Aorta (tissue), 5 donors: Measurements from ENCODE around the gene SHB. TPM values are rescaled to one million over a fixed set of nuclear protein-coding genes. Genes with fewer than 3 reads are reported as not detected.

ENCODE experiments used
- ATAC-seq: fragments of 200-7000 bp; cut with Tn5 transposase; one replicate; pipeline ENCODE4 v1.9.1; 2022; ENCODE audit warnings: moderate library complexity; ENCODE audit not compliant: low FRiP score
- DNase-seq, 2 donors: peaks; one replicate each; pipeline ENCODE4 v3.0.0-alpha.2; 2020
- H3K27ac ChIP-seq, 2 donors: one replicate each; pipeline ENCODE4 v1.5.1; 2013; ENCODE audit warnings: low read length in 2 of 2, mild to moderate bottlenecking in 2 of 2, moderate library complexity in 2 of 2, control low read depth in 1 of 2, inconsistent platforms in 1 of 2, low read depth in 1 of 2
- H3K27me3 ChIP-seq, 2 donors: one replicate each; pipeline ENCODE4 v1.6.1; 2013; ENCODE audit warnings: control low read depth in 1 of 2, low read length in 1 of 2, mild to moderate bottlenecking in 1 of 2, moderate library complexity in 1 of 2; ENCODE audit not compliant: insufficient read depth in 2 of 2, control insufficient read depth in 1 of 2
- H3K36me3 ChIP-seq, 2 donors: one replicate each; pipeline ENCODE4 v1.6.1; 2013; ENCODE audit warnings: control low read depth in 1 of 2, low read length in 1 of 2, mild to moderate bottlenecking in 1 of 2; ENCODE audit not compliant: insufficient read depth in 2 of 2, control insufficient read depth in 1 of 2
- H3K4me1 ChIP-seq, 2 donors: one replicate each; pipeline ENCODE4 v1.6.1; 2013; ENCODE audit warnings: low read length in 2 of 2, control low read depth in 1 of 2, mild to moderate bottlenecking in 1 of 2, moderate library complexity in 1 of 2; ENCODE audit not compliant: insufficient read depth in 2 of 2, control insufficient read depth in 1 of 2
- H3K4me3 ChIP-seq, 2 donors: one replicate each; pipeline ENCODE4 v1.5.1; 2013; ENCODE audit warnings: low read length in 2 of 2, control low read depth in 1 of 2, mild to moderate bottlenecking in 1 of 2
- H3K9me3 ChIP-seq: one replicate; pipeline ENCODE4 v1.6.1; 2013; ENCODE audit warnings: mild to moderate bottlenecking, low read length; ENCODE audit not compliant: control insufficient read depth
- WGBS, 2 donors: extraction: QIAGEN DNeasy Blood & Tissue Kit; methylation state at CpG; one replicate each; pipeline ENCODE4 v1.1.7; 2013; 5-methylcytosine and 5-hydroxymethylcytosine counted together
- intact Hi-C, 2 donors: fragments of 100-400 bp; cut with DNase I; formaldehyde crosslinking; loops; one replicate each; pipeline versions ENCODE4 v1.14.2 to v1.15.0; 2022
- polyA plus RNA-seq, 2 donors: library from polyadenylated mRNA; stranded (reverse); fragments of 200-250 nt; gene quantifications; one replicate each; pipeline ENCODE4 v1.2.3, GENCODE V29; 2013
- total RNA-seq, 2 donors: library from RNA; stranded (reverse); fragmentation: NEBNext Ultra II Directional; extraction: Animal tissue kit (Norgen Biotek cat#: 25700); gene quantifications; one replicate each; pipeline ENCODE4 v1.2.1, GENCODE V29; 2021
- donor health status: healthy with polysubstance abuse.
- donor health status: Bipolar disorder and iron deficiency.
- donor health status: DM: no; HTN: no; CAD: no.
- donor health status: DM: no; HTN: no; CAD: no.
- donor health status: DM: yes; HTN: yes; CAD: no.

Gene SHB
- total and polyA plus RNA-seq, 4 donors = 3.5 to 29.3 (median 17.2) TPM

- 88% methylated on average over 20 of the region's 20 CpGs for WGBS, 2 donors
- H3K4me3 ChIP-seq = no peak overlapping the region
- intact Hi-C loops = no loop called here
Measured at GRCh38 chr9:37928552-37929430, 140.2 kb downstream of the SHB start.

GRCh38 chr9:37927601-37928551 is 141.2 kb downstream of the SHB start:
- H3K27me3 ChIP-seq = no peaks in the 10 kb centered on the region
- ATAC-seq (no peak), DNase-seq (peak in 1 of 2 donors; percentile 16)
- no peaks in the 10 kb centered on the region for H3K4me1 ChIP-seq
- H3K36me3 ChIP-seq = no peaks in the 10 kb centered on the region
- H3K9me3 ChIP-seq = no peaks in the 10 kb centered on the region
- intact Hi-C loops = no loop called here
- no peak overlapping the region for H3K27ac ChIP-seq
- 64 to 77% methylated on average over 13 of the region's 13 CpGs for WGBS, 2 donors
- H3K4me3 ChIP-seq = no peak overlapping the region

More at GRCh38 chr9:37928552-37929430, 140.2 kb downstream of the SHB start:
- H3K4me1 ChIP-seq = no peaks in the 10 kb centered on the region
- H3K27me3 ChIP-seq = no peaks in the 10 kb centered on the region
- ATAC-seq = no peak
- H3K9me3 ChIP-seq = no peaks in the 10 kb centered on the region
- H3K36me3 ChIP-seq = no peaks in the 10 kb centered on the region
- H3K27ac ChIP-seq = no peak overlapping the region
- DNase-seq = no peak

GRCh38 chr9:37927132-37927531 is 141.9 kb downstream of the SHB start:
- Histone ChIP-seq H3K27ac (no peak overlapping the region), H3K36me3 (no peaks in the 10 kb centered on the region), H3K4me3 (no peak overlapping the region), H3K9me3 (no peaks in the 10 kb centered on the region), H3K27me3 (no peaks in the 10 kb centered on the region), H3K4me1 (no peaks in the 10 kb centered on the region)
- 84 to 85% methylated on average over 9 of the region's 9 CpGs for whole genome bisulfite sequencing, 2 donors
- intact Hi-C loops = no loop called here
- no peak for ATAC-seq
- no peak for DNase-seq

- ATAC-seq = no peak
- H3K4me1 ChIP-seq = no peaks in the 10 kb centered on the region
Measured at GRCh38 chr9:37926737-37927118, 142.3 kb downstream of the SHB start.

GRCh38 chr9:37925786-37926736 is 143.0 kb downstream of the SHB start:
- ATAC-seq (no peak), DNase-seq (peak in 1 of 2 donors; percentile 56)
- 64 to 71% methylated on average over 15 of the region's 15 CpGs for WGBS, 2 donors
- H3K27me3 ChIP-seq = no peaks in the 10 kb centered on the region
- H3K4me1 ChIP-seq = no peaks in the 10 kb centered on the region
- no peaks in the 10 kb centered on the region for H3K36me3 ChIP-seq
- no peak overlapping the region for H3K4me3 ChIP-seq
- H3K27ac ChIP-seq = no peak overlapping the region
- H3K9me3 ChIP-seq = no peaks in the 10 kb centered on the region
- intact Hi-C loops = no loop called here

More at GRCh38 chr9:37926737-37927118, 142.3 kb downstream of the SHB start:
- 82 to 88% methylated on average over 1 of the region's 1 CpG for WGBS, 2 donors
- Histone ChIP-seq H3K27me3 (no peaks in the 10 kb centered on the region), H3K27ac (no peak overlapping the region), H3K4me3 (no peak overlapping the region), H3K36me3 (no peaks in the 10 kb centered on the region), H3K9me3 (no peaks in the 10 kb centered on the region)
- DNase-seq = peak in 1 of 2 donors; percentile 42
- intact Hi-C loops = no loop called here

- Histone ChIP-seq H3K27me3 (no peaks in the 10 kb centered on the region), H3K4me1 (no peaks in the 10 kb centered on the region), H3K27ac (no peak overlapping the region), H3K36me3 (no peaks in the 10 kb centered on the region), H3K4me3 (no peak overlapping the region), H3K9me3 (no peaks in the 10 kb centered on the region)
- peak in 1 of 2 donors; percentile 48 for DNase-seq
- intact Hi-C loops = no loop called here
- 35 to 48% methylated on average over 6 of the region's 6 CpGs for WGBS, 2 donors
- no peak for ATAC-seq
Measured at GRCh38 chr9:37925006-37925405, 144.0 kb downstream of the SHB start.

- Histone ChIP-seq H3K9me3 (no peaks in the 10 kb centered on the region), H3K4me1 (no peaks in the 10 kb centered on the region), H3K4me3 (no peak overlapping the region), H3K27ac (no peak overlapping the region), H3K27me3 (no peaks in the 10 kb centered on the region), H3K36me3 (no peaks in the 10 kb centered on the region)
- no peak for DNase-seq
- intact Hi-C loops = loop anchor here in 1 of 2 donors (5.0 kb wide), 1 partner anchor 143 kb away; the partner anchor contains the start of gene SHB
- ATAC-seq = no peak
Measured at GRCh38 chr9:37924538-37924937, 144.5 kb downstream of the SHB start.
